ENCODE results near the gene PTPRM. TPM values are rescaled to one million over a fixed set of nuclear protein-coding genes. Genes with fewer than 3 reads are reported as not detected.
A peak's percentile ranks its signal among the peaks of the same experiment; 100 is the strongest.

The PTPRM gene
- polyA plus RNA-seq, 2 of the 4 experiments (the other 2 are of a cell fraction) = 44.5 to 199 TPM

DNA sequence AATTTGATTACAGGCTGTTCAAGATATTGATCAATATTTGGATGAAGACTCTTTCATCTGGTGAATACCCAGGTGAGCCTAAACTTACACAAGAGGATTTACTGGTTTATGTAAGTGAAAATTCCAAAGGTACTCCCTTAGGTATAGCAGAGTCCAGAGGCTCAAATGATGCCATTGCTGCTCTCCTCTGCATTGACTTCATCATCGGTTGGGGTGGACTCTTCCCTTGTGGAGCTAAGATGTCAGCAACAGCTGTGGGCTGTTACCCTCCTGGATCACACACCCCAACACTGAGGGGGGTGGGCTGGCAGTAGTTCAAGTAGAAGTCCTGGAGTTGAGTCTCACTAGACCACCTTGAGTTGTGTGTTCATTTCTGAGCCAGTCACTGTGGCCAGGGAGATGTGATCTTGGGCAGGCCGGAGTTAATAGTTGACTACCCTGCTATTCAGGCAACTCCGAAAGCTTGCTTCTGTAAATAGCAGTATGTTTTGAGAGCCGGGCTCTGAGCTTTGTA, 236.9 kb downstream of the PTPRM start:
- WGBS (ENCODE audit: missing lambda C conversion rate) = 49% methylated on average over 4 of the region's 4 CpGs
- CTCF ChIA-PET = interaction anchor here (0.9 kb wide), 1 partner anchor 14 kb away, joined by 3 read pairs; no protein-coding TSS in a partner anchor

GRCh38 chr18:7805096-7805495, 238.0 kb downstream of the PTPRM start:
- TF ChIP-seq FOXS1 (CRISPR knock-in tag; IDR thresholded peaks at IDR 0.05) = no peak
- TF ChIP-seq, protein P1, sequence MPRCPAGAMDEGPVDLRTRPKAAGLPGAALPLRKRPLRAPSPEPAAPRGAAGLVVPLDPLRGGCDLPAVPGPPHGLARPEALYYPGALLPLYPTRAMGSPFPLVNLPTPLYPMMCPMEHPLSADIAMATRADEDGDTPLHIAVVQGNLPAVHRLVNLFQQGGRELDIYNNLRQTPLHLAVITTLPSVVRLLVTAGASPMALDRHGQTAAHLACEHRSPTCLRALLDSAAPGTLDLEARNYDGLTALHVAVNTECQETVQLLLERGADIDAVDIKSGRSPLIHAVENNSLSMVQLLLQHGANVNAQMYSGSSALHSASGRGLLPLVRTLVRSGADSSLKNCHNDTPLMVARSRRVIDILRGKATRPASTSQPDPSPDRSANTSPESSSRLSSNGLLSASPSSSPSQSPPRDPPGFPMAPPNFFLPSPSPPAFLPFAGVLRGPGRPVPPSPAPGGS (IDR thresholded peaks at IDR 0.05) = no peak
- no peak for TF ChIP-seq EHMT2 (IDR thresholded peaks at IDR 0.05; ENCODE audit: low read depth)
- no peak for TF ChIP-seq BHLHE40 (IDR thresholded peaks at IDR 0.05; ENCODE audit: low read depth, low read length)
- TF ChIP-seq, protein P2, sequence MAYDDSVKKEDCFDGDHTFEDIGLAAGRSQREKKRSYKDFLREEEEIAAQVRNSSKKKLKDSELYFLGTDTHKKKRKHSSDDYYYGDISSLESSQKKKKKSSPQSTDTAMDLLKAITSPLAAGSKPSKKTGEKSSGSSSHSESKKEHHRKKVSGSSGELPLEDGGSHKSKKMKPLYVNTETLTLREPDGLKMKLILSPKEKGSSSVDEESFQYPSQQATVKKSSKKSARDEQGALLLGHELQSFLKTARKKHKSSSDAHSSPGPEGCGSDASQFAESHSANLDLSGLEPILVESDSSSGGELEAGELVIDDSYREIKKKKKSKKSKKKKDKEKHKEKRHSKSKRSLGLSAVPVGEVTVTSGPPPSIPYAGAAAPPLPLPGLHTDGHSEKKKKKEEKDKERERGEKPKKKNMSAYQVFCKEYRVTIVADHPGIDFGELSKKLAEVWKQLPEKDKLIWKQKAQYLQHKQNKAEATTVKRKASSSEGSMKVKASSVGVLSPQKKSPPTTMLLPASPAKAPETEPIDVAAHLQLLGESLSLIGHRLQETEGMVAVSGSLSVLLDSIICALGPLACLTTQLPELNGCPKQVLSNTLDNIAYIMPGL (CRISPR knock-in tag; IDR thresholded peaks at IDR 0.05; ENCODE audit: borderline replicate concordance) = no peak
- no peak for TF ChIP-seq POLR2AphosphoS2 (conservative IDR thresholded peaks at IDR 0.05; ENCODE audit: low read length)
- TF ChIP-seq USF2 (IDR thresholded peaks at IDR 0.05) = no peak
- TF ChIP-seq FOSB (CRISPR knock-in tag; IDR thresholded peaks at IDR 0.05) = no peak
- ATAC-seq (no peak), DNase-seq (ENCODE audit: low read depth in 1 of 2, low spot score in 1 of 2) (no peak), FAIRE-seq (no peak)
- CTCF ChIA-PET = interaction anchor here (1.0 kb wide), 1 partner anchor 15 kb away, joined by 3 read pairs; no protein-coding TSS in a partner anchor
- POLR2A ChIA-PET = no interaction called here
- H3K4me1 ChIP-seq = peaks cover 49% of the 10 kb centered on the region
- WGBS (ENCODE audit: missing lambda C conversion rate) = 100% methylated on average over 2 of the region's 2 CpGs
- H3K4me2 ChIP-seq = no peak overlapping the region
- H3K9me3 ChIP-seq = no peaks in the 10 kb centered on the region
- H3K27ac ChIP-seq = no peak overlapping the region
- H3K4me3 ChIP-seq = no peak overlapping the region

More for the DNA sequence above, 236.9 kb downstream of the PTPRM start:
- H3K4me3 ChIP-seq = no peak overlapping the region
- no peak for TF ChIP-seq ZNF302 (CRISPR knock-in tag; IDR thresholded peaks at IDR 0.05)
- no peak for TF ChIP-seq KDM5A (IDR thresholded peaks at IDR 0.05)
- no peak for TF ChIP-seq ESRRA (IDR thresholded peaks at IDR 0.05; ENCODE audit: borderline replicate concordance, low read length)
- TF ChIP-seq FOSL2 (IDR thresholded peaks at IDR 0.05) = no peak
- TF ChIP-seq FOSL2 (CRISPR knock-in tag; IDR thresholded peaks at IDR 0.05) = no peak
- TF ChIP-seq SREBF2 (IDR thresholded peaks at IDR 0.05) = no peak
- no peak for TF ChIP-seq MAZ (IDR thresholded peaks at IDR 0.05; ENCODE audit: borderline replicate concordance, low read depth, low read length)
- no peak for TF ChIP-seq NR3C1 (IDR thresholded peaks at IDR 0.05)
- TF ChIP-seq, protein P2 (CRISPR knock-in tag; IDR thresholded peaks at IDR 0.05; ENCODE audit: borderline replicate concordance) = no peak
- TF ChIP-seq SMC3 (IDR thresholded peaks at IDR 0.05) = no peak
- TF ChIP-seq, protein P3, sequence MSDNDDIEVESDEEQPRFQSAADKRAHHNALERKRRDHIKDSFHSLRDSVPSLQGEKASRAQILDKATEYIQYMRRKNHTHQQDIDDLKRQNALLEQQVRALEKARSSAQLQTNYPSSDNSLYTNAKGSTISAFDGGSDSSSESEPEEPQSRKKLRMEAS (IDR thresholded peaks at IDR 0.05) = no peak
- TF ChIP-seq GATA3 (IDR thresholded peaks at IDR 0.05; ENCODE audit: borderline replicate concordance) = no peak
- TF ChIP-seq RFX5 (IDR thresholded peaks at IDR 0.05) = no peak
- no peak for TF ChIP-seq CTCF (IDR thresholded peaks at IDR 0.05)
- no peak for TF ChIP-seq HOXB5 (CRISPR knock-in tag; IDR thresholded peaks at IDR 0.05)
- no peak for TF ChIP-seq KDM1A (IDR thresholded peaks at IDR 0.05; ENCODE audit: low read depth)
- H3K4me1 ChIP-seq = peaks cover 47% of the 10 kb centered on the region
- no peaks in the 10 kb centered on the region for H3K9me3 ChIP-seq
- ATAC-seq = no peak
- DNase-seq (ENCODE audit: low read depth in 1 of 2, low spot score in 1 of 2) = no peak
- H3K4me2 ChIP-seq = peak overlapping the region; percentile 32
- POLR2A ChIA-PET = no interaction called here
- peak overlapping the region in 1 of 2 experiments; percentile 31; a peak in 2 of 6 replicates for H3K27ac ChIP-seq
- no peak for FAIRE-seq
